Lower lobe of right lung (tissue), 2 donors: Measurements from ENCODE around the gene PHACTR3. TPM values are rescaled to one million over a fixed set of nuclear protein-coding genes. Genes with fewer than 3 reads are reported as not detected.

Source experiments
- ATAC-seq, 2 donors: fragments of 200-7000 bp; cut with Tn5 transposase; one replicate each; pipeline ENCODE4 v1.9.1; 2020 to 2022; ENCODE audit warnings: mild to moderate bottlenecking in 2 of 2, moderate library complexity in 2 of 2
- DNase-seq: peaks from one replicate; pipeline ENCODE4 v3.0.0-alpha.2; 2020
- H3K27ac ChIP-seq: fragments of 200-600 bp; one replicate; pipeline ENCODE4 v1.8.0; 2022
- H3K27me3 ChIP-seq: fragments of 200-600 bp; one replicate; pipeline ENCODE4 v1.8.0; 2022; ENCODE audit warnings: low read depth
- H3K36me3 ChIP-seq: fragments of 200-600 bp; one replicate; pipeline ENCODE4 v1.8.0; 2022; ENCODE audit warnings: mild to moderate bottlenecking
- H3K4me1 ChIP-seq: fragments of 200-600 bp; one replicate; pipeline ENCODE4 v1.8.0; 2022
- H3K4me3 ChIP-seq: fragments of 200-600 bp; one replicate; pipeline ENCODE4 v1.8.0; 2022; ENCODE audit warnings: mild to moderate bottlenecking
- H3K9me3 ChIP-seq: fragments of 200-600 bp; one replicate; pipeline ENCODE4 v1.8.0; 2022
- CTCF ChIP-seq: fragments of 200-600 bp; IDR thresholded peaks from one replicate; pipeline ENCODE4 v1.8.0; 2022; ENCODE audit warnings: antibody characterized with exemption, mild to moderate bottlenecking
- intact Hi-C: fragments of 100-400 bp; cut with DNase I; formaldehyde crosslinking; loops from one replicate; pipeline ENCODE4 v1.11.0; 2022
- total RNA-seq: library from RNA; stranded (reverse); fragmentation: NEBNext Ultra II Directional; extraction: Animal tissue kit (Norgen Biotek cat#: 25700); gene quantifications from one replicate; pipeline ENCODE4 v1.2.1, GENCODE V29; 2021
- donor health status: DM: no; HTN: yes; CAD: no; lungs with severe emphysema.

The PHACTR3 gene
- total RNA-seq, 1 donor from 2014 or later: 9.0 TPM

- DNase-seq: no peak
- intact Hi-C loops: no loop called here
- no peak for ATAC-seq
Observed at GRCh38 chr20:59775687-59776055, 171.3 kb downstream of the PHACTR3 start.

GRCh38 chr20:59776059-59776603, 171.8 kb downstream of the PHACTR3 start:
- no peak for DNase-seq
- no peak for TF ChIP-seq CTCF
- ATAC-seq: no peak

More at GRCh38 chr20:59775687-59776055, 171.3 kb downstream of the PHACTR3 start:
- no peak overlapping the region for H3K27ac ChIP-seq
- no peak overlapping the region for H3K4me3 ChIP-seq
- no peaks in the 10 kb centered on the region for H3K36me3 ChIP-seq
- H3K4me1 ChIP-seq: no peaks in the 10 kb centered on the region
- no peaks in the 10 kb centered on the region for H3K27me3 ChIP-seq
- H3K9me3 ChIP-seq: no peaks in the 10 kb centered on the region
- TF ChIP-seq CTCF: no peak

GRCh38 chr20:59776626-59777330, 172.4 kb downstream of the PHACTR3 start:
- TF ChIP-seq CTCF: no peak
- DNase-seq (no peak), ATAC-seq (no peak)
- intact Hi-C loops: no loop called here
- Histone ChIP-seq H3K27me3 (no peaks in the 10 kb centered on the region), H3K4me1 (no peaks in the 10 kb centered on the region), H3K36me3 (no peaks in the 10 kb centered on the region), H3K27ac (no peak overlapping the region), H3K9me3 (no peaks in the 10 kb centered on the region), H3K4me3 (no peak overlapping the region)

More at GRCh38 chr20:59776059-59776603, 171.8 kb downstream of the PHACTR3 start:
- intact Hi-C loops: no loop called here
- Histone ChIP-seq H3K27me3 (no peaks in the 10 kb centered on the region), H3K9me3 (no peaks in the 10 kb centered on the region), H3K4me1 (no peaks in the 10 kb centered on the region), H3K4me3 (no peak overlapping the region), H3K27ac (no peak overlapping the region), H3K36me3 (no peaks in the 10 kb centered on the region)

GRCh38 chr20:59777331-59777725, 173.0 kb downstream of the PHACTR3 start:
- no peak for DNase-seq
- no peaks in the 10 kb centered on the region for H3K9me3 ChIP-seq

GRCh38 chr20:59777814-59778575, 173.7 kb downstream of the PHACTR3 start:
- Histone ChIP-seq H3K36me3 (no peaks in the 10 kb centered on the region), H3K9me3 (no peaks in the 10 kb centered on the region), H3K4me3 (no peak overlapping the region), H3K4me1 (no peaks in the 10 kb centered on the region), H3K27ac (no peak overlapping the region), H3K27me3 (no peaks in the 10 kb centered on the region)
- no peak for DNase-seq
- intact Hi-C loops: no loop called here
- no peak for TF ChIP-seq CTCF
- ATAC-seq: no peak

More at GRCh38 chr20:59777331-59777725, 173.0 kb downstream of the PHACTR3 start:
- ATAC-seq: no peak
- H3K27me3 ChIP-seq: no peaks in the 10 kb centered on the region
- intact Hi-C loops: no loop called here
- H3K27ac ChIP-seq: no peak overlapping the region
- H3K4me3 ChIP-seq: no peak overlapping the region
- H3K36me3 ChIP-seq: no peaks in the 10 kb centered on the region
- H3K4me1 ChIP-seq: no peaks in the 10 kb centered on the region
- TF ChIP-seq CTCF: no peak
